GM10248 (cell line): ENCODE measurements around the gene LGR4.

ENCODE experiments used
- CTCF ChIA-PET: fragments of 300-600 bp; sonication (Branson Sonifier 250); formaldehyde crosslinking; extraction: SDS; loops from one replicate; lab custom pipeline; 2021; ENCODE audit warnings: antibody characterized with exemption; lab: Yijun Ruan, JAX
- POLR2A ChIA-PET: fragments of 350-650 bp; sonication (Branson Sonifier 250); formaldehyde crosslinking; extraction: SDS; loops from one replicate; lab custom pipeline; 2020; ENCODE audit warnings: antibody characterized with exemption; lab: Yijun Ruan, JAX
- DNase-seq: peaks from one replicate; pipeline ENCODE4 v3.0.0; 2012; ENCODE audit errors: extremely low spot score
- CTCF ChIP-seq: IDR thresholded peaks from 2 replicates; pipeline ENCODE4 v1.5.1; 2012; ENCODE audit warnings: mild to moderate bottlenecking, low read depth; ENCODE audit errors: extremely low read depth, missing control alignments, control extremely low read depth

LGR4 gene

GRCh38 chr11:27391331-27392015 lies 81.1 kb downstream of the LGR4 start:
- no peak for DNase-seq
- no peak for TF ChIP-seq CTCF
- CTCF ChIA-PET, result interaction anchor here (0.7 to 2.7 kb wide), 4 partner anchors 10 to 94 kb away, joined by 3 to 8 read pairs (median 4); no protein-coding TSS in a partner anchor
- POLR2A ChIA-PET, result no interaction called here

- no peak for TF ChIP-seq CTCF
- DNase-seq, result no peak
- ChIA-PET CTCF (interaction anchor here (1.1 to 2.7 kb wide), 4 partner anchors 9 to 15 kb away, joined by 3 to 8 read pairs (median 4); no protein-coding TSS in a partner anchor), POLR2A (no interaction called here)
Observed at GRCh38 chr11:27390318-27391295, 82.0 kb downstream of the LGR4 start.

DNA sequence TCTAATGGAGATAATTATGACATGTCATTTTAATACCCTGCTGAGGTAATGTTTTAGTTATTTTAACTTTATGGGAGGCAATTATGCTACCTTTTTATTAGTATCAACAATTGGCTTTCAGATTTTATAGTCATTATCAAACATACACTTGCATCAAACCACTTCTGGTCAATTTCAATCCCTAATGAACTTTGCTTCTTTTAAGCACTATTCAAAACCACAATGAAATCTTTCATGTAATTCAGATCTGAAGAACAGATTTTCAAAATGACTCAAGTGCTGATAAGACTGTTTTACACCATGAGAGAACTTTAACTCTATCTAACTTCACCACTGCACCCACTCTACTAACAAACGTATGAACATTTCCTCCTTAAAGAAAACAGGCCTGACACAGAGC lies 83.7 kb downstream of the LGR4 start:
- no peak for DNase-seq
- ChIA-PET CTCF (no interaction called here), POLR2A (no interaction called here)
- TF ChIP-seq CTCF, result no peak

GRCh38 chr11:27388001-27388400 lies 84.6 kb downstream of the LGR4 start:
- ChIA-PET POLR2A (no interaction called here), CTCF (no interaction called here)
- no peak for TF ChIP-seq CTCF

GRCh38 chr11:27387362-27387761 lies 85.2 kb downstream of the LGR4 start:
- CTCF ChIA-PET, result no interaction called here
- POLR2A ChIA-PET, result no interaction called here
- TF ChIP-seq CTCF, result no peak
- DNase-seq, result no peak

More at GRCh38 chr11:27388001-27388400, 84.6 kb downstream of the LGR4 start:
- DNase-seq, result no peak

- ChIA-PET CTCF (interaction anchor here (0.7 kb wide), 1 partner anchor 113 kb away, joined by 3 read pairs; no protein-coding TSS in a partner anchor), POLR2A (no interaction called here)
- no peak for TF ChIP-seq CTCF
- DNase-seq, result no peak
Observed at GRCh38 chr11:27386181-27386845, 86.3 kb downstream of the LGR4 start.
